Measurements from ENCODE around the gene PCDHB9. TPM values are rescaled to one million over a fixed set of nuclear protein-coding genes. Genes with fewer than 3 reads are reported as not detected.
"Not testable (repeated sequence)": the region's sequence is repeated elsewhere in the genome, so short reads cannot be mapped to it uniquely, and the experiment has no call there.

The PCDHB9 gene
- total and polyA plus RNA-seq, 2 donors from 2014 or later: 0.47 to 2.4 TPM

DNA sequence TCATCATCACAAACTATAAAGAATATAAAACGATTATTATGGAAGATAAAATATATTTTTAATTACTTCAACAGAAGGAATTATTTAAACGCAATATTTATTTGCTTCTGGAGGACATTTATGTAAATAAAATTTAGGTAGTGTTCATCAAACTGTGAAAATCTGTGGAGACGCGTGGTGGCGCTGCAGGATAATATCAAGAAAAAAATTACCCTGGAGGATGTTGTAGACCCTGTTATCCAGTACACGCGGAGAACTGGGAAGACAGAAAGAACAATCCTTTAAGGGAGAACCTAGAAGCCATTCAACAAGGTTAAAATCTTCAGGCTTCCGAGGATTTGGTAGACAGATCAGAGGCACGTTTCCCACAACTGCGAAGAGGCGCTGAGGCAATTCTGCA lies 21.5 kb downstream of the PCDHB9 start, which contains the start of gene PCDHB12:
Gene PCDHB12 (plus strand): TSS at position 242 of the 400 bp plus-strand sequence. CDS start 189 bp downstream, outside the sequence.
- intact Hi-C loops (cut with DNase I): no loop called here
- no peak for FAIRE-seq
- DNase-seq: peak in 2 of 5 donors; percentile 42 to 44
- H3K27me3 ChIP-seq (ENCODE audit: control insufficient read depth, insufficient read depth, low read length): no peaks in the 10 kb centered on the region
- peaks cover 0 to 13% (median 9%) of the 10 kb centered on the region in 3 donors for H3K9me3 ChIP-seq (ENCODE audit: control insufficient read depth in 2 of 3, insufficient read depth in 1 of 3, low read length in 3 of 3)
- no peak within 1 kb of the TSS for H3K27ac ChIP-seq (ENCODE audit: low read depth in 2 of 2, low read length in 2 of 2)
- no peaks in the 10 kb centered on the region for H3K4me1 ChIP-seq (ENCODE audit: control insufficient read depth in 2 of 3, insufficient read depth in 2 of 3, low read depth in 1 of 3, low read length in 3 of 3)
- no peaks in the 10 kb centered on the region for H3K36me3 ChIP-seq (ENCODE audit: control insufficient read depth in 2 of 3, insufficient read depth in 3 of 3, low read length in 3 of 3)
- H3K4me3 ChIP-seq (ENCODE audit: low read length in 3 of 3): peak within 1 kb of the TSS in 2 of 3 donors; percentile 6 to 28
- TF ChIP-seq, protein P1, sequence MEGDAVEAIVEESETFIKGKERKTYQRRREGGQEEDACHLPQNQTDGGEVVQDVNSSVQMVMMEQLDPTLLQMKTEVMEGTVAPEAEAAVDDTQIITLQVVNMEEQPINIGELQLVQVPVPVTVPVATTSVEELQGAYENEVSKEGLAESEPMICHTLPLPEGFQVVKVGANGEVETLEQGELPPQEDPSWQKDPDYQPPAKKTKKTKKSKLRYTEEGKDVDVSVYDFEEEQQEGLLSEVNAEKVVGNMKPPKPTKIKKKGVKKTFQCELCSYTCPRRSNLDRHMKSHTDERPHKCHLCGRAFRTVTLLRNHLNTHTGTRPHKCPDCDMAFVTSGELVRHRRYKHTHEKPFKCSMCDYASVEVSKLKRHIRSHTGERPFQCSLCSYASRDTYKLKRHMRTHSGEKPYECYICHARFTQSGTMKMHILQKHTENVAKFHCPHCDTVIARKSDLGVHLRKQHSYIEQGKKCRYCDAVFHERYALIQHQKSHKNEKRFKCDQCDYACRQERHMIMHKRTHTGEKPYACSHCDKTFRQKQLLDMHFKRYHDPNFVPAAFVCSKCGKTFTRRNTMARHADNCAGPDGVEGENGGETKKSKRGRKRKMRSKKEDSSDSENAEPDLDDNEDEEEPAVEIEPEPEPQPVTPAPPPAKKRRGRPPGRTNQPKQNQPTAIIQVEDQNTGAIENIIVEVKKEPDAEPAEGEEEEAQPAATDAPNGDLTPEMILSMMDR (IDR thresholded peaks at IDR 0.05; ENCODE audit: borderline replicate concordance, extremely low read depth, insufficient read depth): no peak
- H3K9ac ChIP-seq (ENCODE audit: low read length in 3 of 3): no peak within 1 kb of the TSS

GRCh38 chr5:141210281-141210680 lies 23.3 kb downstream of the PCDHB9 start:
- H3K4me3 ChIP-seq (ENCODE audit: low read length in 3 of 3); FAIRE-seq; H3K27me3 ChIP-seq (ENCODE audit: control insufficient read depth, insufficient read depth, low read length); H3K36me3 ChIP-seq (ENCODE audit: control insufficient read depth in 2 of 3, insufficient read depth in 3 of 3, low read length in 3 of 3); H3K4me1 ChIP-seq (ENCODE audit: control insufficient read depth in 2 of 3, insufficient read depth in 2 of 3, low read depth in 1 of 3, low read length in 3 of 3); H3K27ac ChIP-seq (ENCODE audit: low read depth in 2 of 2, low read length in 2 of 2); DNase-seq; H3K9ac ChIP-seq (ENCODE audit: low read length in 3 of 3); intact Hi-C loops (cut with DNase I): not testable (repeated sequence)
- peaks cover 0 to 23% (median 14%) of the 10 kb centered on the region in 3 donors for H3K9me3 ChIP-seq (ENCODE audit: control insufficient read depth in 2 of 3, insufficient read depth in 1 of 3, low read length in 3 of 3)

DNA sequence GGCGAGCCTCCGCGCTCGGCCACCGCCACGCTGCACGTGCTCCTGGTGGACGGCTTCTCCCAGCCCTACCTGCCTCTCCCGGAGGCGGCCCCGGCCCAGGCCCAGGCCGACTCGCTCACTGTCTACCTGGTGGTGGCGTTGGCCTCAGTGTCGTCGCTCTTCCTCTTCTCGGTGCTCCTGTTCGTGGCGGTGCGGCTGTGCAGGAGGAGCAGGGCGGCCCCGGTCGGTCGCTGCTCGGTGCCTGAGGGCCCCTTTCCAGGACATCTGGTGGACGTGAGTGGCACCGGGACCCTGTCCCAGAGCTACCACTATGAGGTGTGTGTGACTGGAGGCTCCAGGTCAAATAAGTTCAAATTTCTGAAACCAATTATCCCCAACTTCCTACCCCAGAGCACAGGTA lies 23.9 kb downstream of the PCDHB9 start:
- H3K27ac ChIP-seq (ENCODE audit: low read depth in 2 of 2, low read length in 2 of 2); FAIRE-seq; H3K4me3 ChIP-seq (ENCODE audit: low read length in 3 of 3); H3K36me3 ChIP-seq (ENCODE audit: control insufficient read depth in 2 of 3, insufficient read depth in 3 of 3, low read length in 3 of 3); H3K27me3 ChIP-seq (ENCODE audit: control insufficient read depth, insufficient read depth, low read length); H3K9ac ChIP-seq (ENCODE audit: low read length in 3 of 3); intact Hi-C loops (cut with DNase I); DNase-seq; H3K4me1 ChIP-seq (ENCODE audit: control insufficient read depth in 2 of 3, insufficient read depth in 2 of 3, low read depth in 1 of 3, low read length in 3 of 3): not testable (repeated sequence)
- H3K9me3 ChIP-seq (ENCODE audit: control insufficient read depth in 2 of 3, insufficient read depth in 1 of 3, low read length in 3 of 3): peaks cover 0 to 24% (median 14%) of the 10 kb centered on the region in 3 donors

- intact Hi-C loops (cut with DNase I); FAIRE-seq; H3K27ac ChIP-seq (ENCODE audit: low read depth in 2 of 2, low read length in 2 of 2); H3K36me3 ChIP-seq (ENCODE audit: control insufficient read depth in 2 of 3, insufficient read depth in 3 of 3, low read length in 3 of 3); H3K27me3 ChIP-seq (ENCODE audit: control insufficient read depth, insufficient read depth, low read length); H3K4me1 ChIP-seq (ENCODE audit: control insufficient read depth in 2 of 3, insufficient read depth in 2 of 3, low read depth in 1 of 3, low read length in 3 of 3); H3K9ac ChIP-seq (ENCODE audit: low read length in 3 of 3): not testable (repeated sequence)
- DNase-seq: peak in 4 of 5 donors; percentile 34 to 56 (median 48)
- peak within 1 kb of the TSS in 1 of 3 donors; percentile 12 for H3K4me3 ChIP-seq (ENCODE audit: low read length in 3 of 3)
- peaks cover 0 to 40% (median 16%) of the 10 kb centered on the region in 3 donors for H3K9me3 ChIP-seq (ENCODE audit: control insufficient read depth in 2 of 3, insufficient read depth in 1 of 3, low read length in 3 of 3)
Observed at GRCh38 chr5:141213656-141214339, 26.8 kb downstream of the PCDHB9 start, which contains the start of gene PCDHB13. TSS of gene PCDHB13 (plus strand) at chr5:141213919. CDS start at chr5:141214124, 205 bp downstream.

DNA sequence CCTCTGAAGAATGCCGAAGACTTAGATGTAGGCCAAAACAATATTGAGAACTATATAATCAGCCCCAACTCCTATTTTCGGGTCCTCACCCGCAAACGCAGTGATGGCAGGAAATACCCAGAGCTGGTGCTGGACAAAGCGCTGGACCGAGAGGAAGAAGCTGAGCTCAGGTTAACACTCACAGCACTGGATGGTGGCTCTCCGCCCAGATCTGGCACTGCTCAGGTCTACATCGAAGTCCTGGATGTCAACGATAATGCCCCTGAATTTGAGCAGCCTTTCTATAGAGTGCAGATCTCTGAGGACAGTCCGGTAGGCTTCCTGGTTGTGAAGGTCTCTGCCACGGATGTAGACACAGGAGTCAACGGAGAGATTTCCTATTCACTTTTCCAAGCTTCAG lies 27.6 kb downstream of the PCDHB9 start:
- FAIRE-seq; H3K27me3 ChIP-seq (ENCODE audit: control insufficient read depth, insufficient read depth, low read length); H3K27ac ChIP-seq (ENCODE audit: low read depth in 2 of 2, low read length in 2 of 2); H3K4me3 ChIP-seq (ENCODE audit: low read length in 3 of 3); H3K9ac ChIP-seq (ENCODE audit: low read length in 3 of 3); intact Hi-C loops (cut with DNase I); H3K4me1 ChIP-seq (ENCODE audit: control insufficient read depth in 2 of 3, insufficient read depth in 2 of 3, low read depth in 1 of 3, low read length in 3 of 3); H3K36me3 ChIP-seq (ENCODE audit: control insufficient read depth in 2 of 3, insufficient read depth in 3 of 3, low read length in 3 of 3); DNase-seq: not testable (repeated sequence)
- H3K9me3 ChIP-seq (ENCODE audit: control insufficient read depth in 2 of 3, insufficient read depth in 1 of 3, low read length in 3 of 3): peaks cover 0 to 42% (median 17%) of the 10 kb centered on the region in 3 donors

GRCh38 chr5:141215504-141215903 lies 28.5 kb downstream of the PCDHB9 start:
- H3K4me1 ChIP-seq (ENCODE audit: control insufficient read depth in 2 of 3, insufficient read depth in 2 of 3, low read depth in 1 of 3, low read length in 3 of 3); DNase-seq; H3K4me3 ChIP-seq (ENCODE audit: low read length in 3 of 3); H3K36me3 ChIP-seq (ENCODE audit: control insufficient read depth in 2 of 3, insufficient read depth in 3 of 3, low read length in 3 of 3); H3K27me3 ChIP-seq (ENCODE audit: control insufficient read depth, insufficient read depth, low read length); H3K27ac ChIP-seq (ENCODE audit: low read depth in 2 of 2, low read length in 2 of 2); intact Hi-C loops (cut with DNase I); FAIRE-seq; H3K9ac ChIP-seq (ENCODE audit: low read length in 3 of 3): not testable (repeated sequence)
- peaks cover 0 to 43% (median 17%) of the 10 kb centered on the region in 3 donors for H3K9me3 ChIP-seq (ENCODE audit: control insufficient read depth in 2 of 3, insufficient read depth in 1 of 3, low read length in 3 of 3)

GRCh38 chr5:141216035-141216434 lies 29.1 kb downstream of the PCDHB9 start:
- H3K9ac ChIP-seq (ENCODE audit: low read length in 3 of 3); DNase-seq; FAIRE-seq; H3K27me3 ChIP-seq (ENCODE audit: control insufficient read depth, insufficient read depth, low read length); H3K36me3 ChIP-seq (ENCODE audit: control insufficient read depth in 2 of 3, insufficient read depth in 3 of 3, low read length in 3 of 3); H3K27ac ChIP-seq (ENCODE audit: low read depth in 2 of 2, low read length in 2 of 2); H3K4me3 ChIP-seq (ENCODE audit: low read length in 3 of 3); intact Hi-C loops (cut with DNase I); H3K4me1 ChIP-seq (ENCODE audit: control insufficient read depth in 2 of 3, insufficient read depth in 2 of 3, low read depth in 1 of 3, low read length in 3 of 3): not testable (repeated sequence)
- H3K9me3 ChIP-seq (ENCODE audit: control insufficient read depth in 2 of 3, insufficient read depth in 1 of 3, low read length in 3 of 3): peaks cover 0 to 43% (median 17%) of the 10 kb centered on the region in 3 donors
